HG02852 (cell line): ENCODE data around the gene FAM151A.
"Not testable (repeated sequence)": the region's sequence is repeated elsewhere in the genome, so short reads cannot be mapped to it uniquely, and the experiment has no call there.

Experiments
- ATAC-seq: cut with Tn5 transposase; IDR thresholded peaks from one replicate; pipeline ENCODE4 v1.9.1; 2021; ENCODE audit warnings: mild to moderate bottlenecking, moderate library complexity; ENCODE audit not compliant: unreplicated experiment

FAM151A gene

GRCh38 chr1:54636461-54637446 is 13.4 kb upstream of the FAM151A start:
- ATAC-seq, result not testable (repeated sequence)

- not testable (repeated sequence) for ATAC-seq
Observed at GRCh38 chr1:54635804-54636203, 12.5 kb upstream of the FAM151A start.

- no peak for ATAC-seq
Observed at GRCh38 chr1:54627196-54627595, 3.9 kb upstream of the FAM151A start.

- no peak for ATAC-seq
Observed at GRCh38 chr1:54624466-54625464, 1.4 kb upstream of the FAM151A start.

GRCh38 chr1:54619749-54620148 is 3.6 kb downstream of the FAM151A start:
- ATAC-seq, result no peak

GRCh38 chr1:54615531-54616279 is 7.6 kb downstream of the FAM151A start:
- ATAC-seq, result no peak

GRCh38 chr1:54614563-54614962 is 8.8 kb downstream of the FAM151A start:
- no peak for ATAC-seq

- ATAC-seq, result no peak
Observed at GRCh38 chr1:54614024-54614423, 9.3 kb downstream of the FAM151A start.

- ATAC-seq, result no peak
Observed at GRCh38 chr1:54611621-54612020, 11.7 kb downstream of the FAM151A start.

GRCh38 chr1:54610601-54611580 is 12.4 kb downstream of the FAM151A start:
- ATAC-seq, result no peak

GRCh38 chr1:54610048-54610447 is 13.3 kb downstream of the FAM151A start:
- ATAC-seq, result no peak

- ATAC-seq, result no peak
Observed at GRCh38 chr1:54609301-54609921, 13.9 kb downstream of the FAM151A start.

GRCh38 chr1:54608566-54609230 is 14.6 kb downstream of the FAM151A start:
- no peak for ATAC-seq

GRCh38 chr1:54607821-54608565 is 15.3 kb downstream of the FAM151A start:
- ATAC-seq, result no peak

- ATAC-seq, result no peak
Observed at GRCh38 chr1:54606990-54607325, 16.4 kb downstream of the FAM151A start.

GRCh38 chr1:54606096-54606989 is 17.0 kb downstream of the FAM151A start:
- no peak for ATAC-seq
